ENCODE measurements around the gene MOB3B. TPM values are rescaled to one million over a fixed set of nuclear protein-coding genes. Genes with fewer than 3 reads are reported as not detected.
"Not testable (repeated sequence)": the region's sequence is repeated elsewhere in the genome, so short reads cannot be mapped to it uniquely, and the experiment has no call there.

Gene MOB3B
- total RNA-seq, 1 experiment from 2014 or later, result 0.03 TPM

DNA sequence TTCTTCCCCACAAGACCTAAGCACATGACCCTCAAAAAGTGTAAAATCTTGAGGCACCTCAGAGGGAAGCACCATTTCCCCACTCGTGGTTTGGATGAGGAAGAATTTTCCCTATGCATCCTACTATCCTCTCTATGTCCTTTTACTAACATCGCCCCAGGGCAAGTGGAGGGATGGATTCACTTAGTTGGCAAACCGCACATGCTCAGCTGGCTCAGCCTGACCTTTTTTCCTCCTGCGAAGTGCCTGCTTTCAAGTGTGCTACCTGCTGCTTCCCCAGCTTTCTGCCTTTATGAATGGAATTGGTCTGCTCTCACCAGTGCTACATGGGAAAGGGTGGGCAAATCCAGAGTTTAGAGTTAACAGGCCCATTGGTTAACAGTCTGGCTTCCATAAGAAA is 62.1 kb downstream of the MOB3B start:
- intact Hi-C loops (cut with micrococcal nuclease; ENCODE audit: unreplicated experiment), result no loop called here

DNA sequence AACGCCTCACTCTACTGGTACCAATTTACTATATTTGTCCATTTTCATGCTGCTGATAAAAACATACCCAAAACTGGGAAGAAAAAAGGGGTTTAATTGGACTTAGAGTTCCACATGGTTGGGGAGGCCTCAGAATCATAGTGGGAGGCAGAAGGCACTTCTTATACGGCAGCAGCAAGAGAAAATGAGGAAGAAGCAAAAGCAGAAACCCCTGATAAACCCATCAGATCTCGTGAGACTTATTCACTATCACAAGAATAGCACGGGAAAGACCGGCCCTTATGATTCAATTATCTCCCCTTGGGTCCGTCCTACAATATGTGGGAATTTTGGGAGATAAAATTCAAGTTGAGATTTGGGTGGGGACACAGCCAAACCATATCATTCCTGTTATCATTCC is 63.1 kb downstream of the MOB3B start:
- CTCF ChIA-PET; ATAC-seq; H3K27me3 ChIP-seq (ENCODE audit: control insufficient read depth, insufficient read depth, low read length); in situ Hi-C loops (cut with HindIII; ENCODE audit: low pct_unique_long_range_greater_than_20kb, low sequenced_read_pairs); H3K4me3 ChIP-seq (ENCODE audit: low read depth in 2 of 2, low read length in 2 of 2); DNase-seq (ENCODE audit: low read depth, low spot score); H3K4me1 ChIP-seq (ENCODE audit: control insufficient read depth, insufficient read depth, low read length); POLR2A ChIA-PET; H3K27ac ChIP-seq (ENCODE audit: low read length); H3K9me3 ChIP-seq (ENCODE audit: control insufficient read depth, insufficient read depth, low read depth, low read length); BruUV-seq (replicated peaks); intact Hi-C loops (cut with micrococcal nuclease; ENCODE audit: unreplicated experiment); H3K36me3 ChIP-seq (ENCODE audit: control insufficient read depth, insufficient read depth, low read length): not testable (repeated sequence)

More for the DNA sequence above, 62.1 kb downstream of the MOB3B start:
- Histone ChIP-seq H3K4me3 (ENCODE audit: low read depth in 2 of 2, low read length in 2 of 2) (no peak overlapping the region), H3K36me3 (ENCODE audit: control insufficient read depth, insufficient read depth, low read length) (no peaks in the 10 kb centered on the region), H3K27me3 (ENCODE audit: control insufficient read depth, insufficient read depth, low read length) (no peaks in the 10 kb centered on the region), H3K4me1 (ENCODE audit: control insufficient read depth, insufficient read depth, low read length) (no peaks in the 10 kb centered on the region), H3K27ac (ENCODE audit: low read length) (no peak overlapping the region), H3K9me3 (ENCODE audit: control insufficient read depth, insufficient read depth, low read depth, low read length) (no peaks in the 10 kb centered on the region)
- ATAC-seq (no peak), DNase-seq (ENCODE audit: low read depth, low spot score) (no peak)
- CTCF ChIA-PET, result no interaction called here
- POLR2A ChIA-PET, result no interaction called here
- in situ Hi-C loops (cut with HindIII; ENCODE audit: low pct_unique_long_range_greater_than_20kb, low sequenced_read_pairs), result no loop called here
- BruUV-seq (replicated peaks), result no TSS peak
- no peak for TF ChIP-seq SIN3A (IDR thresholded peaks at IDR 0.05; ENCODE audit: borderline replicate concordance, insufficient read depth, low read depth, low read length)
- TF ChIP-seq REST (IDR thresholded peaks at IDR 0.05; ENCODE audit: insufficient read depth in 1 of 2, low read depth in 2 of 2, low read length in 1 of 2), result no peak
- TF ChIP-seq TCF7L2 (IDR thresholded peaks at IDR 0.05; ENCODE audit: low read depth, low read length), result no peak
- TF ChIP-seq CTCF (IDR thresholded peaks at IDR 0.05), result no peak
- TF ChIP-seq POLR2AphosphoS5 (IDR thresholded peaks at IDR 0.05; ENCODE audit: low read depth, low read length), result no peak

- intact Hi-C loops (cut with micrococcal nuclease; ENCODE audit: unreplicated experiment); H3K4me3 ChIP-seq (ENCODE audit: low read depth in 2 of 2, low read length in 2 of 2); DNase-seq (ENCODE audit: low read depth, low spot score); BruUV-seq (replicated peaks); H3K4me1 ChIP-seq (ENCODE audit: control insufficient read depth, insufficient read depth, low read length); H3K27ac ChIP-seq (ENCODE audit: low read length); ATAC-seq; H3K36me3 ChIP-seq (ENCODE audit: control insufficient read depth, insufficient read depth, low read length); CTCF ChIA-PET; POLR2A ChIA-PET; H3K9me3 ChIP-seq (ENCODE audit: control insufficient read depth, insufficient read depth, low read depth, low read length); H3K27me3 ChIP-seq (ENCODE audit: control insufficient read depth, insufficient read depth, low read length); in situ Hi-C loops (cut with HindIII; ENCODE audit: low pct_unique_long_range_greater_than_20kb, low sequenced_read_pairs): not testable (repeated sequence)
Measured at GRCh38 chr9:27464950-27465349, 64.7 kb downstream of the MOB3B start.

Data from Panc1 (cell line).